WTC11 (cell line): Measurements from ENCODE around the gene ICOS.

Source experiments
- CTCF ChIP-seq: fragments of 200-600 bp; IDR thresholded peaks from 2 replicates; pipeline ENCODE4 v1.8.0; 2022; ENCODE audit warnings: antibody characterized with exemption
- FOXP4 ChIP-seq: sonication (generic); formaldehyde crosslinking; IDR thresholded peaks from 2 replicates; pipeline ENCODE4 v1.8.0; 2022; ENCODE audit warnings: mild to moderate bottlenecking, missing genetic modification reagents
- JUN ChIP-seq: sonication (generic); formaldehyde crosslinking; IDR thresholded peaks from 2 replicates; pipeline ENCODE4 v1.8.0; 2023; ENCODE audit warnings: mild to moderate bottlenecking, missing genetic modification reagents
- PRDM15 ChIP-seq: sonication (generic); formaldehyde crosslinking; IDR thresholded peaks from 2 replicates; pipeline ENCODE4 v1.8.0; 2022; ENCODE audit warnings: missing genetic modification reagents
- RELA ChIP-seq: sonication (generic); formaldehyde crosslinking; IDR thresholded peaks from 2 replicates; pipeline ENCODE4 v1.8.1; 2022; ENCODE audit warnings: missing genetic modification reagents, mild to moderate bottlenecking, borderline replicate concordance
- SP1 ChIP-seq: sonication (generic); formaldehyde crosslinking; conservative IDR thresholded peaks from 2 replicates; pipeline ENCODE4 v1.8.1; 2022; ENCODE audit warnings: missing genetic modification reagents
- TF ChIP-seq, protein P1 (sequence below): fragments of 250-450 bp; sonication (Bioruptor Pico); IDR thresholded peaks from 2 replicates; pipeline ENCODE4 v1.9.0; 2021; ENCODE audit warnings: mild to moderate bottlenecking
- TF ChIP-seq, protein P2 (sequence below): sonication (generic); formaldehyde crosslinking; IDR thresholded peaks from 2 replicates; pipeline ENCODE4 v1.8.1; 2022; ENCODE audit warnings: mild to moderate bottlenecking, missing genetic modification reagents, moderate library complexity, borderline replicate concordance
- TF ChIP-seq, protein P3 (sequence below): sonication (generic); formaldehyde crosslinking; IDR thresholded peaks from 2 replicates; pipeline ENCODE4 v1.8.0; 2022; ENCODE audit warnings: mild to moderate bottlenecking, missing genetic modification reagents
- TF ChIP-seq, protein P4 (sequence below): sonication (generic); formaldehyde crosslinking; conservative IDR thresholded peaks from 2 replicates; pipeline ENCODE4 v1.8.1; 2023; ENCODE audit warnings: mild to moderate bottlenecking, low read depth, missing genetic modification reagents, moderate library complexity

DNA sequence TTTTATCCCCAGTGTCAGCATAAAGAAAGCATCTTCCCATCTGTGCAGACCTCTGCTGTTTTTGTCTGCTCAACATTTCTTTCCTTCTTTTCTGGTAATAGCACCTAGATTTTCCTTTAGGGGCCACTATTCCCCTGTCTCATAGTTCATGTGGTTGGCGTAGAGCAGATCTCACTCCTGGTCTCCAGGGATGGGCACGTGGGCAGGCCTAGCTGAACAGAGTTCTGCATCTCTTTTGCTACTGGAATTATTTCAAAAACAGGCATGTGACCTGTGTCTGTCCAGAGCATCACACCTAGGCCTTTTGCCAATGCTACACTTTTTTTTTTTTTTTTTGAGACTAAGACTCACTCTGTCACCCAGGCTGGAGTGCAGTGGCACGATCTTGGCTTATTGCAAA, 17.7 kb upstream of the ICOS start:
- TF ChIP-seq JUN (no peak), RELA (no peak), CTCF (no peak), SP1 (no peak), FOXP4 (CRISPR knock-in tag) (no peak), PRDM15 (CRISPR knock-in tag) (no peak)
- TF ChIP-seq, protein P1, sequence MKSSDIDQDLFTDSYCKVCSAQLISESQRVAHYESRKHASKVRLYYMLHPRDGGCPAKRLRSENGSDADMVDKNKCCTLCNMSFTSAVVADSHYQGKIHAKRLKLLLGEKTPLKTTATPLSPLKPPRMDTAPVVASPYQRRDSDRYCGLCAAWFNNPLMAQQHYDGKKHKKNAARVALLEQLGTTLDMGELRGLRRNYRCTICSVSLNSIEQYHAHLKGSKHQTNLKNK (CRISPR knock-in tag) = no peak
- TF ChIP-seq, protein P2, sequence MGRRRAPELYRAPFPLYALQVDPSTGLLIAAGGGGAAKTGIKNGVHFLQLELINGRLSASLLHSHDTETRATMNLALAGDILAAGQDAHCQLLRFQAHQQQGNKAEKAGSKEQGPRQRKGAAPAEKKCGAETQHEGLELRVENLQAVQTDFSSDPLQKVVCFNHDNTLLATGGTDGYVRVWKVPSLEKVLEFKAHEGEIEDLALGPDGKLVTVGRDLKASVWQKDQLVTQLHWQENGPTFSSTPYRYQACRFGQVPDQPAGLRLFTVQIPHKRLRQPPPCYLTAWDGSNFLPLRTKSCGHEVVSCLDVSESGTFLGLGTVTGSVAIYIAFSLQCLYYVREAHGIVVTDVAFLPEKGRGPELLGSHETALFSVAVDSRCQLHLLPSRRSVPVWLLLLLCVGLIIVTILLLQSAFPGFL (CRISPR knock-in tag) = no peak
- TF ChIP-seq, protein P3, sequence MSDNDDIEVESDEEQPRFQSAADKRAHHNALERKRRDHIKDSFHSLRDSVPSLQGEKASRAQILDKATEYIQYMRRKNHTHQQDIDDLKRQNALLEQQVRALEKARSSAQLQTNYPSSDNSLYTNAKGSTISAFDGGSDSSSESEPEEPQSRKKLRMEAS (CRISPR knock-in tag) = no peak
- TF ChIP-seq, protein P4, sequence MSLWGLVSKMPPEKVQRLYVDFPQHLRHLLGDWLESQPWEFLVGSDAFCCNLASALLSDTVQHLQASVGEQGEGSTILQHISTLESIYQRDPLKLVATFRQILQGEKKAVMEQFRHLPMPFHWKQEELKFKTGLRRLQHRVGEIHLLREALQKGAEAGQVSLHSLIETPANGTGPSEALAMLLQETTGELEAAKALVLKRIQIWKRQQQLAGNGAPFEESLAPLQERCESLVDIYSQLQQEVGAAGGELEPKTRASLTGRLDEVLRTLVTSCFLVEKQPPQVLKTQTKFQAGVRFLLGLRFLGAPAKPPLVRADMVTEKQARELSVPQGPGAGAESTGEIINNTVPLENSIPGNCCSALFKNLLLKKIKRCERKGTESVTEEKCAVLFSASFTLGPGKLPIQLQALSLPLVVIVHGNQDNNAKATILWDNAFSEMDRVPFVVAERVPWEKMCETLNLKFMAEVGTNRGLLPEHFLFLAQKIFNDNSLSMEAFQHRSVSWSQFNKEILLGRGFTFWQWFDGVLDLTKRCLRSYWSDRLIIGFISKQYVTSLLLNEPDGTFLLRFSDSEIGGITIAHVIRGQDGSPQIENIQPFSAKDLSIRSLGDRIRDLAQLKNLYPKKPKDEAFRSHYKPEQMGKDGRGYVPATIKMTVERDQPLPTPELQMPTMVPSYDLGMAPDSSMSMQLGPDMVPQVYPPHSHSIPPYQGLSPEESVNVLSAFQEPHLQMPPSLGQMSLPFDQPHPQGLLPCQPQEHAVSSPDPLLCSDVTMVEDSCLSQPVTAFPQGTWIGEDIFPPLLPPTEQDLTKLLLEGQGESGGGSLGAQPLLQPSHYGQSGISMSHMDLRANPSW = no peak
